Endothelial cell of umbilical vein (primary cell): ENCODE measurements around the gene TTC21A. TPM values are rescaled to one million over a fixed set of nuclear protein-coding genes. Genes with fewer than 3 reads are reported as not detected.
A peak's percentile ranks its signal among the peaks of the same experiment; 100 is the strongest.

Experiments
- BruUV-seq: library from RNA; stranded (reverse); fragments of 400-500 nt; replicated peaks from 2 replicates; lab custom pipeline; 2021; lab: Mats Ljungman, UMichigan
- CTCF ChIA-PET: fragments of 300-600, 350-600 bp; sonication (Branson Sonifier 250); formaldehyde crosslinking; loops from one replicate; lab custom pipeline; 2021; ENCODE audit warnings: antibody characterized with exemption, inconsistent platforms; lab: Charles Lee
- POLR2A ChIA-PET: fragments of 300-600, 350-600 bp; sonication (Branson Sonifier 250); formaldehyde crosslinking; loops from one replicate; lab custom pipeline; 2021; ENCODE audit warnings: antibody characterized with exemption, inconsistent platforms; lab: Charles Lee
- DNase-seq: peaks from one replicate; pipeline ENCODE4 v3.0.0-alpha.2; 2011; ENCODE audit warnings: low read depth, low spot score
- FAIRE-seq: peaks from 2 replicates; lab custom pipeline; 2011; peaks lifted over from hg19 to GRCh38; lab: Jason Lieb, UNC
- H2AFZ ChIP-seq: 2 replicates; pipeline ENCODE4 v1.6.0; 2012; ENCODE audit warnings: low read depth, low read length, control low read depth, inconsistent platforms
- H3K27ac ChIP-seq: 2 replicates; pipeline ENCODE4 v1.5.1; 2011; ENCODE audit warnings: low read depth, mild to moderate bottlenecking, control low read depth, low read length, moderate library complexity; ENCODE audit not compliant: insufficient read depth
- H3K27me3 ChIP-seq, 2 experiments: 2 replicates each; pipeline versions ENCODE4 v1.6.0 to v1.6.1; 2011; ENCODE audit warnings: low read length in 2 of 2, mixed read lengths in 1 of 2; ENCODE audit not compliant: control insufficient read depth in 2 of 2, insufficient read depth in 2 of 2
- H3K36me3 ChIP-seq, 2 experiments: 2 replicates in 1 of 2; 3 replicates in 1 of 2; pipeline ENCODE4 v1.5.1; 2011; ENCODE audit warnings: low read length in 2 of 2, mild to moderate bottlenecking in 1 of 2, moderate library complexity in 1 of 2; ENCODE audit not compliant: control insufficient read depth in 2 of 2, insufficient read depth in 2 of 2; ENCODE audit errors: extremely low read depth in 1 of 2
- H3K4me1 ChIP-seq: 3 replicates; pipeline ENCODE4 v1.5.1; 2011; ENCODE audit warnings: mild to moderate bottlenecking, low read length; ENCODE audit not compliant: control insufficient read depth, insufficient read depth; ENCODE audit errors: extremely low read depth
- H3K4me2 ChIP-seq: 2 replicates; pipeline ENCODE4 v1.6.1; 2011; ENCODE audit warnings: low read length, control low read depth, mixed read lengths; ENCODE audit not compliant: insufficient read depth
- H3K4me3 ChIP-seq, 3 experiments: fragments of 200-600 bp in 1 of 3; sonication (generic), shearing (Covaris generic) in 1 of 3; replicated peaks in 1 of 3; 2 replicates each; pipeline ENCODE4 v1.5.1; 2011 to 2016; ENCODE audit warnings: control low read depth in 3 of 3, low read length in 3 of 3, mild to moderate bottlenecking in 2 of 3, inconsistent platforms in 1 of 3, low read depth in 1 of 3, moderate library complexity in 1 of 3; ENCODE audit not compliant: insufficient read depth in 1 of 3
- H3K79me2 ChIP-seq: 2 replicates; pipeline ENCODE4 v1.6.0; 2012; ENCODE audit warnings: low read length, inconsistent platforms; ENCODE audit not compliant: control insufficient read depth, insufficient read depth
- H3K9ac ChIP-seq: replicated peaks from 2 replicates; pipeline ENCODE3; 2011; ENCODE audit warnings: low read length, control low read depth; ENCODE audit not compliant: insufficient read depth; ENCODE audit errors: extremely low read depth
- H3K9me1 ChIP-seq: replicated peaks from 3 replicates; pipeline ENCODE4 v1.6.0; 2011; ENCODE audit warnings: mild to moderate bottlenecking, low read length; ENCODE audit not compliant: control insufficient read depth, insufficient read depth; ENCODE audit errors: extremely low read depth
- H3K9me3 ChIP-seq: replicated peaks from 2 replicates; pipeline ENCODE4 v1.5.1; 2012; ENCODE audit warnings: low read length, inconsistent platforms; ENCODE audit not compliant: control insufficient read depth, insufficient read depth
- H4K20me1 ChIP-seq: replicated peaks from 2 replicates; pipeline ENCODE3; 2011; ENCODE audit warnings: mild to moderate bottlenecking, low read length; ENCODE audit not compliant: control insufficient read depth, insufficient read depth; ENCODE audit errors: extremely low read depth
- CTCF ChIP-seq, 2 donors: IDR thresholded peaks; 1 replicate in 1 of 2; 2 replicates in 1 of 2; pipeline ENCODE4 v1.5.1; 2011; ENCODE audit warnings: low read length in 2 of 2, mild to moderate bottlenecking in 2 of 2, moderate library complexity in 2 of 2, control low read depth in 1 of 2, inconsistent platforms in 1 of 2, low read depth in 1 of 2; ENCODE audit not compliant: insufficient read depth in 1 of 2; ENCODE audit errors: extremely low read depth in 1 of 2
- EZH2 ChIP-seq: IDR thresholded peaks from 2 replicates; pipeline ENCODE4 v1.6.1; 2012; ENCODE audit warnings: borderline replicate concordance, low read depth, mild to moderate bottlenecking, moderate library complexity, low read length, inconsistent platforms; ENCODE audit not compliant: severe bottlenecking
- FOS ChIP-seq: IDR thresholded peaks from 2 replicates; pipeline ENCODE4 v1.6.1; 2011; ENCODE audit warnings: mild to moderate bottlenecking, low read length, moderate library complexity, borderline replicate concordance; ENCODE audit not compliant: insufficient read depth
- GATA2 ChIP-seq: IDR thresholded peaks from 2 replicates; pipeline ENCODE4 v1.7.0; 2011; ENCODE audit warnings: low read depth, mild to moderate bottlenecking, moderate library complexity, mixed read lengths, low read length; ENCODE audit not compliant: insufficient read length, insufficient read depth
- JUN ChIP-seq: IDR thresholded peaks from 2 replicates; pipeline ENCODE4 v1.6.1; 2011; ENCODE audit warnings: borderline replicate concordance, low read depth; ENCODE audit not compliant: insufficient read length, insufficient read depth
- MAX ChIP-seq: IDR thresholded peaks from 2 replicates; pipeline ENCODE4 v1.6.1; 2011; ENCODE audit not compliant: insufficient read depth, insufficient read length
- MYC ChIP-seq: IDR thresholded peaks from one replicate; pipeline ENCODE4 v1.6.1; 2011; ENCODE audit warnings: mild to moderate bottlenecking, low read depth, low read length
- POLR2A ChIP-seq: IDR thresholded peaks from 2 replicates; pipeline ENCODE4 v1.6.1; 2012; ENCODE audit warnings: low read depth, mild to moderate bottlenecking, control low read depth, low read length
- POLR2AphosphoS5 ChIP-seq: IDR thresholded peaks from 2 replicates; pipeline ENCODE4 v1.6.1; 2012; ENCODE audit warnings: low read depth, mild to moderate bottlenecking, control low read depth, low read length, moderate library complexity; ENCODE audit not compliant: insufficient read depth
- dilution Hi-C: fragments of 300-500 bp; cut with MboI; formaldehyde crosslinking; loops from one replicate; pipeline ENCODE4 v1.15.0; 2019; ENCODE audit warnings: low sequenced_read_pairs; ENCODE audit not compliant: extremely low pct_ligation_motif_present
- intact Hi-C: fragments of 100-400 bp; cut with micrococcal nuclease; formaldehyde crosslinking; loops from one replicate; pipeline ENCODE4 v1.10.0; 2022
- polyA plus RNA-seq, 4 experiments: library from polyadenylated mRNA; depleted of rRNA in 3 of 4; stranded (reverse) in 3 of 4; unstranded in 1 of 4; fragments of >200 nt; gene quantifications; 2 replicates each; pipeline versions ENCODE4 v1.2.1 to v1.2.3, GENCODE V29; 2011 to 2012; ENCODE audit warnings: missing spikeins in 1 of 4
- total RNA-seq: library from RNA; stranded (reverse); gene quantifications from 2 replicates; pipeline ENCODE4 v1.2.3, GENCODE V29; 2021

The TTC21A gene
- total and polyA plus RNA-seq, 2 donors (not counting 3 experiments of a cell fraction or from before 2014, with no cell fraction given) = 4.7 to 7.8 TPM

GRCh38 chr3:39166134-39166710 is 58.7 kb downstream of the TTC21A start:
- Histone ChIP-seq H3K27me3 (no peaks in the 10 kb centered on the region), H4K20me1 (no peaks in the 10 kb centered on the region), H3K9ac (peak overlapping the region; percentile 5), H2AFZ (peak overlapping the region; percentile 37), H3K79me2 (no peaks in the 10 kb centered on the region), H3K9me1 (no peaks in the 10 kb centered on the region), H3K4me3 (no peak overlapping the region), H3K36me3 (no peaks in the 10 kb centered on the region), H3K9me3 (no peaks in the 10 kb centered on the region), H3K4me2 (peak overlapping the region; percentile 14), H3K27ac (peak overlapping the region; percentile 79), H3K4me1 (peaks cover 29% of the 10 kb centered on the region)
- BruUV-seq = TSS peak; percentile 71
- no peak for TF ChIP-seq EZH2
- TF ChIP-seq JUN = peak; percentile 96
- TF ChIP-seq CTCF (IDR thresholded peaks at IDR 0.05; ENCODE audit: extremely low read depth in 1 of 2, insufficient read depth in 1 of 2, low read depth in 1 of 2, low read length in 2 of 2) = no peak
- no peak for TF ChIP-seq MAX
- TF ChIP-seq GATA2 = peak; percentile 86
- no peak for TF ChIP-seq MYC
- TF ChIP-seq FOS = peak; percentile 98
- peak; percentile 37 for TF ChIP-seq POLR2A
- peak; percentile 82 for TF ChIP-seq POLR2AphosphoS5
- FAIRE-seq = peak; percentile 93
- POLR2A ChIA-PET = interaction anchor here (1.3 to 2.1 kb wide), 2 partner anchors 12 to 15 kb away, joined by 6 to 7 read pairs; no protein-coding TSS in a partner anchor
- intact Hi-C loops (loop anchor here (1.0 kb wide), 2 partner anchors 11 to 59 kb away; partner anchors contain the start of genes GORASP1 and TTC21A), dilution Hi-C loops (no loop called here)
- DNase-seq = peak; percentile 94
- CTCF ChIA-PET = interaction anchor here (0.9 to 4.2 kb wide), 14 partner anchors 9 to 212 kb away, joined by 3 to 36 read pairs (median 4); no protein-coding TSS in a partner anchor
